ENCODE data around the gene FGFR4. TPM values are rescaled to one million over a fixed set of nuclear protein-coding genes. Genes with fewer than 3 reads are reported as not detected.
"Not testable (repeated sequence)": the region's sequence is repeated elsewhere in the genome, so short reads cannot be mapped to it uniquely, and the experiment has no call there.

The FGFR4 gene
- 1 to 10 TPM in 1 of 2 experiments, under 1 TPM in 1; 0.97 to 1.2 TPM for total RNA-seq

DNA sequence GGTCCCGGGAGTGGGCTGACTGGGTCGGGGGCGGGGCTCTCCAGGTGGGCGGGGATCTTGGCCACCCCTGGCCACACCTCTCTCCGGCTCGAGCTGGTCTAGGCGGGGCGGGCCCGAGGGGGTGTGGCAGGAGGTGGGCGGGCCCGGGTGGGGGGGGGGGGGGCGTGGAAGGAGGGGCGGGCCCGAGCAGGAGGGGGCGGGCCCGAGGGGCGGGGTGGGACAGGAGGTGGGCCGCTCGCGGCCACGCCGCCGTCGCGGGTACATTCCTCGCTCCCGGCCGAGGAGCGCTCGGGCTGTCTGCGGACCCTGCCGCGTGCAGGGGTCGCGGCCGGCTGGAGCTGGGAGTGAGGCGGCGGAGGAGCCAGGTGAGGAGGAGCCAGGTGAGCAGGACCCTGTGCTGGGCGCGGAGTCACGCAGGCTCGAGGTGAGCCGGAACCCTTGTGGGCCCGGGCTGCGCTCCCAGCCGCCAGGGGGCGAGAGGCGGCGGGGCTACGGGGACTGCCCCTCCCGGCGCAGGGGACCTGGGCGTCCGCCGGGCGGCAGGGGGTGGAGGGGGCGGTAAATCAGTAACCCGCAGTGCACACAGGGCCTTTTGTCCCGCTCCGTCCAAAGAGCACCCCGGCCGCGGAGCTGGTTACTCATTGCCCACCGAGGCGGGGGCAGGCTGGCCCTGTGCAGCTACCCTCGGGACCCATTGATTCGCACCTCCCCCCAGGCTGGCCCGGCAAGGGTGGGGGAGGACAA is at the start of gene FGFR4:
TSS of gene FGFR4 (plus strand) at position 262 of the 744 bp plus-strand sequence. CDS start 2,688 bp downstream, outside the sequence.
- CTCF ChIA-PET, result interaction anchor here (1.0 to 3.4 kb wide), 3 partner anchors 14 to 26 kb away, joined by 3 to 19 read pairs (median 10); no protein-coding TSS in a partner anchor
- POLR2A ChIA-PET, result interaction anchor here (0.8 kb wide), 1 partner anchor 29 kb away, joined by 3 read pairs; no protein-coding TSS in a partner anchor

DNA sequence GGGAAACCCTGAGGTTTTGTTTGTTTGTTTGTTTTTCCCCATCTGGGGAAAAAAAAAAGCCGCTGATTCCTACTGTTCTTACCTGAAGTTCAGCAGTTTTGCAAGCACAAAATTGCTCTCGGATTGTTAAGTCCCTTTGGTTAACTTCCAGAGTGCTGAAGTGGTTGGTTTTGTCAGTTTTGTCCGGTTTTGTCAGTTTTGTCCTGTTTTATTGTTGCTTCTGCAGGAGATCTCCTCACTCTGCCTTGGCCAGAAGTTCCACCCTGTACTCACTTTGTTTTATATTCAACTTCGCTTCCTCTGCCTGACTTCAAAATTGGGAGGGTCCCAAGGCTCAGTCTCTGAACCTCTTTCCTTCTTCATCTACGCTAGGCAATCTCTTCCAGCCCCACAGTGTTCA is 49.8 kb upstream of the FGFR4 start:
- ChIA-PET CTCF (no interaction called here), POLR2A (no interaction called here)

DNA sequence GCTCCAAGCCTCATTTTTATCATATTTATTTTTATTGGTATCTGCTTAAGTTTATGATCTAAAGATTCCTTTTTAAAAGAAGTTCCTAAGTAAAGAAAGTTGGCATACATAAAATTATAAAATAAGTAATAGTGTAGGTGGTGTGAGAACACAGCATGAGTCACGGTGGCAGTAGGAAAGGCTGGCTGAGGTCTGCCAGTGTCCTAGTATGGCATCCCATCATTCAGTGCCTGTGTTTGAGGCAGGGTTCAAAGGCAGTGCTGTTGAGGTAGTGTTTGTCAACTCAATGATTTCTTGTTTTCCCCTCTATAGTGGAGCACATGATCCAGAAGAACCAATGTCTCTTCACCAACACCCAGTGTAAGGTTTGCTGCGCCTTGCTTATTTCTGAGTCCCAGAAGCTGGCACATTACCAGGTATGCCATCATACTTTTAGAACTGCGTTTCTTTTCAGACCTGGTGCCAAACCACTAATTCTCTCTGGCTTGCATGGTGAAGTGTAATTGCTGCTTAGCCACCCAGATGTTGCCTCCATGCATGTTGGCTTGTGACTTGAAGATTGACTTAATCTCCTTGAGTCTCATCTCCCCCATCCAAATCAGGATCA is 45.8 kb upstream of the FGFR4 start:
- ChIA-PET CTCF (no interaction called here), POLR2A (no interaction called here)

DNA sequence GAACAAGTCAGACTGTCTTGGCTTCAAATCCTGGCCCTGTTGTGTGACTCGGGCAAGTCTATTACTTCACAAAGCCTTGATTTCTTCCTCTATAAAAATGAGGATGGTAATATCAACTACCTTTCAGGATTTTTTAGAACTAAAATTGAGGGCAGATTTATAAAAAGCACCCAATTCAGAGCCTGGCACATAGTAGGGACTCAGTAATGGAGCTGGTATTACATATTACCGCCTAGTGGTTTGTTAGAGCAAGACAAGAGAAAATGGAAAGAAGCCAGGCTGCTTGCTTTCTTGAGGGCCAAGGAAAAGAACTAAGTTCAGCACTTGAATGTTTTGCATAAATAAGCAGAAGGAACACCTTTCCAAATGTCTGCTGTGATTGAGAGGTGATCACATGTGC is 44.8 kb upstream of the FGFR4 start:
- ChIA-PET CTCF (no interaction called here), POLR2A (no interaction called here)

DNA sequence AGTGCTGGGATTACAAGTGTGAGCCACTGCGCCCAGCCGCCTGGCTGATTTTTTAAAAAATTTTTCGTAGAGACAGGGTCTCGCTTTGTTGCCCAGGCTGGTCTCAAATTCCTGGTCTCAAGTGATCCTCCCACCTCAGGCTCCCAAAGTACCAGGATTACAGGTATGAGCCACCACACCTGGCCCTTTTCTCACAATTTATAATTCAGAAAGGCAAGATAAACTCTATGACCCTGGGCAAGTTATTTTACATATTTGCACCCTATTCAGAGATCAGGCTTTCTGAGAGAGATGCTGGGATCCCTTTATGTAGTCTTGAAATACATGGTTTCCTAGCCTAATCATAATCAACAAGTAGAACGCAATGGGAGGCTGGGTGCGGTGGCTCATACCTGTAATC is 43.6 kb upstream of the FGFR4 start:
- ChIA-PET POLR2A (no interaction called here), CTCF (no interaction called here)

DNA sequence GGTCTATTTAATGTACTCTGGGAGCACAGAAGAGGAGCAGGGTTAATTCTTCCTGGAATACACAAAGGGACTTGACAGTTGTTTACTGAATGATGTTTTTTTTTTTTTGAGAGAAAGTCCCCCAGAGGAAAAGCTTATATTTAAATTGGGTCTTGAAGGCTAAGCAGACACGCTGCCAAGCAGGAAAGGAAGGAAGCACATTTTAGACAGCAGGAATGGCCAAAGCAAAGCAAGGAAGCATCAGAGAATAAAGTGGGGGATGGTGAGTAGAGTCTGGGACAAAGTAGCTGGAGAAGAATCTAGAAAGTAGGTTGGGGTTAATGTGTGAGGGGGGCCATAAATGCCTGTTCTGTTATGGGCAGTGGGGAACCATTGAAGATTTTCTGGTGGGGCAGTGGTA is 42.8 kb upstream of the FGFR4 start:
- ChIA-PET CTCF (interaction anchor here (0.9 kb wide), 1 partner anchor 9 kb away, joined by 3 read pairs; no protein-coding TSS in a partner anchor), POLR2A (no interaction called here)

DNA sequence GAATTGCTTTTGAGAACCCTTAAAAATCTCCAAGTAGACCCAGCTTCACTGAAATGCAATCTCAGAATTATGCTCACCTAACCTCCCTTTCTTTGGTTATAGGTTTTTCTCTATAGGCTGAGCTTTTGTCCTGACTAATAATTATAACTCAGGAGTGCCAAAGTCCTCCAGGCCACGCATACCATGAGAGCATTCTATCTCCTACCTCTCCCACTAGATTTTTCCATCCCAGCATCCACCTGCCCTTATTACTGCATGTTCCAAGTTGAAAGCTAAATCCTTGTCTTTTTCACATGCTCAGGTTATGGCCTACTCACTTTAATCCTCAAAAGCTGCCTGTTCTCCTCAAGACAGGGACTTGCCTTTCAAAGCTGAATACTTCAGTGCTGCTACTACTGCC is 42.1 kb upstream of the FGFR4 start:
- ChIA-PET POLR2A (no interaction called here), CTCF (interaction anchor here (0.9 to 1.3 kb wide), 2 partner anchors 10 to 27 kb away, joined by 3 to 4 read pairs; no protein-coding TSS in a partner anchor)

DNA sequence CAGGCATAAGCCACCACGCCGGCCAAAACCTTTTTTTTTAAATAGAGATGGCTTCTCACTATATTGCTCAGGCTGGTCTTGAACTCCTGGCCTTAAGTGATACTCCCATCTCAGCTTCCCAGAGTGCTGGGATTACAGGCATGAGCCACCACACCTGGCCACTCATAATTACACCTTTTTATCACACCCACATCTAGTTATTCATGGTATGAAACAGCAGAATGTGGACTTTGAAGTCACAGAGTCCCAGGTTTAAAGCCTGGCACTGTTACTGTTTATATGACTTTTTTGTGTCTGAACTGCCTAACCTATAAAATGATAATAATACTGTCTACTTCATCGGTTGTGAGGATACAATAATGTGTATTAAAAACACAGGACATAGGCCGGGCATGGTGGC is 41.1 kb upstream of the FGFR4 start:
- ChIA-PET POLR2A (no interaction called here), CTCF (interaction anchor here (1.3 kb wide), 1 partner anchor 26 kb away, joined by 4 read pairs; no protein-coding TSS in a partner anchor)

DNA sequence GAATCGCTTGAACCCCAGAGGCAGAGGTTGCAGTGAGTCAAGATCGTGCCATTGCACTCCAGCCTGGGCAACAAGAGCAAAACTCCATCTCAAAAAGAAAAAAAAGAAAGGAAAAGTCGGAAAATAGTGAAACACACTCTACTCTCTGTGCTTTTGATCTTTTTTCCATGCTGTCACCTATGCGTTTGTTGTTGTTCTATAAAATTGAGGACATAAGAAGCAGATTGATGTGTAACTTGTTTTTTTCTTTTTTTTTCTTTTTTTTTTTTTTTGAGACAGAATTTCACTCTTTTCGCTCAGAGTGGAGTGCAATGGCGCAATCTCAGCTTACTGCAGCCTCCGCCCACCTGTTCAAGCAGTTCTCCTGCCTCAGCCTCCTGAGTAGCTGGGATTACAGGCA is 38.2 kb upstream of the FGFR4 start:
- POLR2A ChIA-PET, CTCF ChIA-PET: not testable (repeated sequence)

DNA sequence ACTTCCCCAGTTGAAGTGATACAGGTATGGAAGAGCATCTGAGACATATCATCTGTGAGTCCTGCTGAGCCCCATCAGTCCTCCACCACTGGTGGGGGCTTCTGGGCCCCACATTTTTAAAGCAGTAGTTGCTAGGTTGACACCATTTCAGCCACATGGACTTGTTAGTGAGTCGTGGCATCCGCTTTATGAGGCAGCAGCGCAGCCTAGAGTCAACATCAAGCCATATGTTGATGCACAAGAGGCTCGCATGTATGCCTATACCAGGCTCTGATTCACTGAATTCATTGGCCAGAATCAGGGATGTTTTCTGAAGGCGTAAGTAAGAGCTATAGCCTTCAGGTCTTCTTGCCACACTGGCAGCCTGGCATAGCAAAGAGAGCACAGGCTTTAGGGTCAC is 37.4 kb upstream of the FGFR4 start:
- ChIA-PET CTCF (no interaction called here), POLR2A (no interaction called here)

DNA sequence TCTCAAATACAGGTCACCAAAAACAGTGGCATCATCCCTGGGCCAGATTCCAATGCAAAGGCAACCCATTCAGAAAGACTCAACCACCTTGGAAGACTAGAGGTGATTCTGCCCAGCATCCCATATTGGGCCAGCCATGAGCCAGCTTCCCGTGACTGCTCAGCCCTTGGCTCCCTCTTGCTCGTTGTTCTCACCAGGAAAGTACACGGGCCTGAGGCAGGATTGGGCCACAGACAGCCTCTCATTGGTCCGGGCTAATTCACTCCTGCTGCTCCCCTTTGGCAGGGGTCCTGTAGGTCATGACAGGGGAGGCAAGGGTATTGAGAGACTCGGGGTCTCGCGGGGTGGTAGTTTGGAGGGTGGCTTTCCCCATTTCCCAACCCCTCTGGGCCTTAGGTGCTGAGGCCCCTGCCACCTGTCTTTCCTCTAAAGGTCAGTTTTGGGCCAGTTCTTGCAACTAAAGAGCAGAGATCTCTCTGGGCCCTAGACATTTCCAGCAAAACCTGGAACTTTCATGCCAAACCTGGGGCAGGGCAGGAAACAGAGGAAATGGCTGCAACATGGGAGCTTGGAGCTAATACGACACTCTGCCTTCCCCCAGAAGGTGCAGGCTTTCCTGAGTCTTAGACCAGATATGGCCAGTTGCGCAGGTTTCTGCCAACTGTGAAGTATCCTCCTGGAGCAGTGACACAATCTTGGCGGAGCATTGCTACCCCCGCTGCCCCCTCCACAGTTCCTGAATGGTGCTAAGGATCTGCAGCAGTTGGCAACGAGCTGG is 22.0 kb upstream of the FGFR4 start:
- ChIA-PET POLR2A (no interaction called here), CTCF (interaction anchor here (0.6 kb wide), 2 partner anchors 12 to 105 kb away, joined by 3 read pairs; no protein-coding TSS in a partner anchor)

DNA sequence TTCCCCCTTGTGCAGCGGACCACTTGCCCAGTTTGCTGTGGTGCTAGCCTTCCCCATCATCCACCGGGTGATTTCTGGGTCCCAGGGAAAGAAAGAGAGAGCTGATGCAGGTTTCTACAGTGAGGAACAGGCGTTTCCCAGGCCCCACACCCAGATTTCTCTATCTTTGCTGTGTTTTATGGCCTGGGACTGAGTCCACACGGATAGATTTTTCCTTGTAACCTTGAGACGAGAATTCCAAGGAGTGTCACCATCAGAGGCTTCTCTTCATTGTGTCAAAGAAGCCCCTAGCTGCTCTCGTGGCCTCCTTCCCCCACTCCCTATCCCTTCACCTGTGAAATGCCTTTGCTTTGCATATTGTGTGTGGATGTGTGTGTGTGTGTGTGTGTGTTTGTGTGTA is 21.2 kb upstream of the FGFR4 start:
- POLR2A ChIA-PET, result no interaction called here
- CTCF ChIA-PET, result no interaction called here

DNA sequence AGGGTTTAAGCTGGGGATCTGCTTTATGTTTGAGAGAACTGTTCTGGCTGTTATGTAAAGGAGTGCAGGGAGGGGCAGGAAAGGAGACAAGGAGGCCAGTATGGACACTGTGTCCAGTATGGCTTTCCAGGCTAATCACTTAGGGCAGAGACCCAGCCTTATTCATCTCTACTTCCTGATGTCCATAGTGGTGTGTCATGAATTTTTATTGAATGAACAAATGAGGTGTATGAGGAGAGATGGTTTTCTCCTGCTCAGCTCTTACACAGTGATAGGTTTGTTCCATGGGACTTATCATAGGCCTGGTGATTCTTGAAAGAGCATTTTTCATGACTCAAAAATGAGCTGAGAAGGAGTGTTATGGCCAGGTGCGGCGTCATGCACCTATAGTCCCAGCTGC is 20.5 kb upstream of the FGFR4 start:
- POLR2A ChIA-PET, result no interaction called here
- CTCF ChIA-PET, result no interaction called here

DNA sequence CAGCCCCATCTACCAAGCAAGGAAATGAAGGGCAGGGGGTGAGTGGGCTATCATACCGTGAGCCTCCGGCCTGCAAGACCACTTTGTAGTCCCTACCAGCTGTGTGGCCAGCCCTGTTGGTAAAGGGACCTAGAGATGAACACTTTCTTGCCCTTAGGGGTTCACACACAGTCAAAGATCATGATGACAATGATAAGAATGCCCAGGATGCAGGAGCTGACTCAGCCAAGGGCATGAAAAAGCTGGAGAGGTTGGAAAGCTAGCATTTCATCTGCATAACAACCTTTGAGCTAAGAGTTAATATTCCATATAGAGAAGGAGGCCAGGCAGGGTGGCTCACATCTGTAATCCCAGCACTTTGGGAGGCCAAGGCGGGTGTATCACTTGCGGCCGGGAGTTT is 19.2 kb upstream of the FGFR4 start:
- CTCF ChIA-PET, result interaction anchor here (0.6 to 6.2 kb wide), 2 partner anchors 44 to 1325 kb away, joined by 3 to 50 read pairs; no protein-coding TSS in a partner anchor
- POLR2A ChIA-PET, result no interaction called here

DNA sequence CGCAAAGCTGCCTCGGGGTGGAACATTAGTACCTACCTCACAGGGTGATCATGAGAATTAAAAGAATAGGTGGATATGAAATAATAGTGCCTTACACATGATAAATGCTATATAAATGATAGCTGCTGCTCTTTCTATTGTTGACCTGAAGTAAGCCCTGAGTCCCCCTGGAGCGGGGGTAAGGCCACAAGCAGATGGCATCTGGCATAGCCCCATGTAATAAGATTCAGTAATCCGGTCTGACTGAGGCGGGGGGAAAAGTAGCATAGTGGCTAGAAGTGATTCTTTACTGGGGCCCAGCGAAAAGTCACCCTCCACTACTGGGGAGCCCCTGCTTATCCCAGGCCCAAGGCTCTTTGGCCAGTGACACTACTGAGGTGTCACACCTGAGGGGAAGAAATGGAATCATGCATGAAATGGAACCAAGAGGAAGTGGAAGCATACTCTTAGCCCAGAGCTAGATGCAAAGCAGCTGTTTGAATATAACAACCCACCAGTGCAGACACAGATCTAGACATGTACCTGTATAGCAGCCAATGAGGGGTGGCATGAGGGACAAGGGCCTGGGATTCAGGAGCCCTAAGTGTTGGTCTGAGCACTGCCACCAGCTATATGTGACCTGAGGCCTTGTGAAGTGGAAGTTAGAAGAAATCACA is 16.1 kb upstream of the FGFR4 start:
- ChIA-PET POLR2A (no interaction called here), CTCF (interaction anchor here (1.1 to 6.2 kb wide), 4 partner anchors 9 to 41 kb away, joined by 3 to 50 read pairs (median 4); partner anchors contain the start of gene FGFR4)

DNA sequence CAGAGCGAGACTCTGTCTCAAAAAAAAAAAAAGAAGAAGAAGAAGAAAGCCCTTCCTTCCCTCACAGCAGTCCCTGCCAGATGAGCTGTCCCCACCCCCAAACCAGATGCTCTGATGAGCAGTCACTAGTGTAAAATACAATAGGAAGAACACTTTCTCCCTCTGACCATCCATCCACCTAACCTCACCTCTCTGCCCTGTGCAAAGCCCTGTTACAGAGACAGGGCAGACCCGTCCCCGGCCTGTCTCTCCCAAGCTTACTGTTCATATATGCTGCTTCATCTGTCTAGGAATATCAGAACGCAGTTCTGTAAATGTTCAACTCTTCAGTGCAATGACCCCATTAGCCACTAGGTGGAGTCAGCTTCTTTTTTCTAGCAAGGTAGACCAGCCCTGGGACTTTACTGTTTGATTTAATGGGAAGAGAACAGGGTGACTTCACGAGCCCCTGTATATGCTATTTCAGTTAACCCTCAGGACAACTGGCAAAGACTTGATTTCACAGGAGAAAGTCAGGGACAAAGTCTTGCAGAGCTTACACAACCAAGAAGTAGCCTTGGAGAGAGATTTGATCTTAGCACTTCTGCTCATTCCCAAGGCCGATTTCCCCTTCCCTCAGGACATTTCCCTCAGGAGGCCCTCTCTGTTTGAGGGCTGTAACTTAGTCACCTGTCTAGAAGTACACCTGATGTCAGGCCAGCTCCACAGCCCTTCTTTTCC is 14.9 kb upstream of the FGFR4 start:
- ChIA-PET POLR2A (interaction anchor here (0.6 kb wide), 1 partner anchor 33 kb away, joined by 3 read pairs; no protein-coding TSS in a partner anchor), CTCF (interaction anchor here (0.7 to 6.2 kb wide), 10 partner anchors 11 to 413 kb away, joined by 3 to 50 read pairs (median 4); partner anchors contain the start of gene FGFR4)

DNA sequence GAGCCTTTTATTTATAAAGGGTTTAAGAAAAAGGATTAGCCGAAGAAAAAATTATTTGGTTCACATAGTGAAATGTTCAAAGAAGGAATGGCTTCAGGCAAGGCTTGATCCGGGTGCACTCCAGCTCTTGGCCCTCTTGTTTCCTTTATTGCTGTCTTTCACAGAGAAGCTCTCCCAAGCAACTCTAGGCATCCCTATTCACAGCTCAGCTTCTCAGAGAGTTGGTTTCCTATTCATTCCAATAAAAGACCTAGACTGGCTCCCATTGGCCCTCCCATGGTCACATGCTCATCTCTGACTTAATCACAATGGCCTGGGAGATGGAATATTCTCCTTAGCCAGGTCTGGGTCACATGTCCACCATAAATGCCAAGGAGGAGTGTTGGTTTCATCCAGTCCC is 9.4 kb upstream of the FGFR4 start:
- POLR2A ChIA-PET, result no interaction called here
- CTCF ChIA-PET, result no interaction called here

DNA sequence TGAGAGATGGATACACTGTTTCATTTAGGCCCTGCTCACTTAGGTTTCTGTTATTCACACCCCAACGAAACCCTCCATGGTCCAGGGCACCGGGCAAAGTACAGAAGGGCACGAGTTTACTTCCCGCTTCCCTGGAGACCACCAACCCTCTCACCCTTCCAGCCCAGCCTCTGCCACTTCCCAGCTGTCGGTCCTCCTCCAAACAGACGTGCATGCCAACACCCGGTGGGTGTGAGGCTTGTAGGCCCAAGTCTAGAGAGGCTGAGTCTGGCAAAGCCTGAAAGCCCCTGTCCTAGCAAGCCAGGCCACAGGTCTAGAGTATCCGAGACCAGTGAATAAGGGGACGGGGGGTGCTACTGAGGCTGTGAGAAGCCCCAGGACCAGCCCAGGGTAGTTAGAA is 7.1 kb upstream of the FGFR4 start:
- POLR2A ChIA-PET, result no interaction called here

DNA sequence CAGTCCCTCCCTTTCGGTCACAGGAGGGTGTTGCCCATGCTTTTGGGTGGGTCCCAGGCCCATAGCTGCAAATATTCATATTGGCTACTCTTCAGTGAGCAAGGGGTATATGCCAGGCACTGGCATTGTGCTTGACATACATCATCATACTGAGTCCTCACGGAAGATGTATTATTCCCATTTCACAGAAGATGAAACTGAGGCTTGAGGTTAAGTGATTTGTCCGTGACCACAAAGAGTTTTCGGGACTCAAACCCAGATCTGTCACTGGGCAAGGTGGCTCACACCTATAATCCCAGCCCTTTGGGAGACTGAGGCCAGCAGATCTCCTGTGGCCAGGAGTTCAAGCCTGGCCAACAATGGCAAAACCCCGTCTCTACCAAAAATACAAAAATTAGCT is 6.5 kb upstream of the FGFR4 start:
- ChIA-PET CTCF (no interaction called here), POLR2A (no interaction called here)

More for the DNA sequence above, 7.1 kb upstream of the FGFR4 start:
- CTCF ChIA-PET, result no interaction called here
